Breast epithelium (tissue), 3 donors: ENCODE results near the gene ZNF205.

Experiments used
- CTCF ChIP-seq, 3 donors: fragments of 450-650 bp; IDR thresholded peaks; one replicate each; pipeline ENCODE4 v1.5.1; 2016 to 2017; ENCODE audit warnings: antibody characterized with exemption in 3 of 3, mild to moderate bottlenecking in 3 of 3, moderate library complexity in 3 of 3
- POLR2AphosphoS5 ChIP-seq, 3 donors: sonication (generic); formaldehyde crosslinking; IDR thresholded peaks; one replicate each; pipeline ENCODE4 v1.6.1; 2017; ENCODE audit warnings: antibody characterized with exemption in 3 of 3

DNA sequence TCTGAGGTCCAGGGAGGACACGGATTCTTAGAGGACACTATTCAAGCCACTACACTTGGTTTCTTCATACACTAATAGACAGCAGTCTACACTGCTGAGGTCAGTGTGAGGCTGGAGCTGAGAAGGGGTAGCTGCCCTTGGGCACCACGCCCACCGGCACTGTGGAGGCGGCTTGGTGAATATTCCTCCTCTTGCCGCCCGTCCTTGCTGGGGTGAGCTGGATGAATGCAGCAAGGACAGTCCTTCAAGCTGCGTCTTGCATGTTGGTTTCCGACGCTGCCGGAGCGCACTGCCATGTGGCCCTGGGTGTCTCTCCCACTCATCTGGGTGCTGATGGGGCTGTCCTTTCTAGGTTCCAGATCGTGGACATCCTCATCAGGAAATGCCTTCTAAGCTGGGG is 2.6 kb downstream of the ZNF205 start:
- TF ChIP-seq CTCF (IDR thresholded peaks at IDR 0.05), result no peak
- no peak for TF ChIP-seq POLR2AphosphoS5 (IDR thresholded peaks at IDR 0.05)
